CD4-positive, alpha-beta T cell treated with Interleukin-15 for 1 hour (primary cell): Measurements from ENCODE around the gene MOB3A.
"Not testable (repeated sequence)": the region's sequence is repeated elsewhere in the genome, so short reads cannot be mapped to it uniquely, and the experiment has no call there.

Experiments
- DNase-seq: peaks from one replicate; pipeline ENCODE4 v3.0.0-alpha.2; 2020

MOB3A gene

DNA sequence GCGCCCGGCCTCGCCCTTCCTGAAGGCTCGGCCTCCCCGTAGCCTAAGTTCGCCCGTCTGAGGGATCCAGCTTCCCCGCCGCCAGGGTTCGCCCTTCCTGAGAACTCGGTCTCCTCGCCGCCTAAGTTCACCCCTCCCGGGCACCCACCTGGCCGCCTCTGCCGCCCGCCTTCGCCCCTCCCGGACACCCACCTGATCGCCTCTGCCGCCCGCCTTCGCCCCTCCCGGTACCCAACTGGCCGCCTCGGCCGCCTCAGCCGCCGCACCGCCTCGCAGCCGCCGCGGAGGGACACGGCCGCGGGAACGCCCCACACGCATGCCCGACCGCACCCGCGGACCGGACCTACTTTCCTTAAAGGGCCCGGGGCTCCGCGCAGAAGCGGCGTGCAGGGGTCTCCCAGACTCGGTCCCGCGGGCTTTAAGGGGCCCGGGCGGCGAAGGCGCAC, at the start of gene MOB3A:
TSS of gene MOB3A (minus strand) at position 293 of the 446 bp plus-strand sequence. CDS start 17,766 bp downstream, outside the sequence.
- DNase-seq = peak; percentile 90

DNA sequence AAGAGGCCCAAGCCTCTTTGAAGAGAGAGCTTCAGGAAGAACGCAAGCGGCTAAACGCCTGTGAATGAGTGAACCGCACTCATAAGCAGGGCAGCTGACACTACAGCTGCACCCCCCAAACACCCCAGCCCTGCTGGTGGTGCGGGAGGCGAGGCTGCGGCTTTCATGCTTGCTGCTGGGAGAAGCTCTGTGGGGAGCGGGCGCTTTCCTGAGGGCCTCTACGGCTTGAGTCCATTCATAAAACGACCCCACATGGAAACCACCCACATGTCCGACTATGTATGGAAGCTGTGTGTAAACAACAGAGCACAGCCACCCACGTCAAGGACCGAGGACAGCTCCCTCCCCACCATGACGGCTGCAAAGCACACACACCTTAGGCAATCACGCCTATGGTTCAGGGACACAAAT, 49.7 kb upstream of the MOB3A start:
- no peak for DNase-seq

DNA sequence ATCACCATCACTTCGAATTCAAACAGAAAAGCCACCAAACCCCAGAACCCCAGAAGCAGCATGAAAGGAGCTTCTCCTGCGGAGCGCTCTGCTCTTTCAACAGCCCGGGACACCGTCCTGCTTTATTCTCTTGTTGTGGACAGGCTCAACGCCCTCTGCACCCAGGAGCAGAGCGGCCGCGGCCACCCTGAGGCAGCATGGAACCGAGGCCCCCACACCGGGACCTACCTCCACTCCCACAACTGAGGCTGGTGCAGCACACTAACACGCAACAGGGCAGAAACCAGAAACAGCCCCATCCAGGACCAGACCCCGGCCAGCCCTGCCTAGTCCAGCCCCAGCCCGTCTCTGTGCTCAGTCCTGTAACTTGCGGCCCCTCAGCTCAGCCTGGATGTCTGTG, 48.1 kb upstream of the MOB3A start:
- DNase-seq = no peak

- DNase-seq = no peak
Observed at GRCh38 chr19:2142173-2142829, 46.2 kb upstream of the MOB3A start.

GRCh38 chr19:2140138-2140569, 44.0 kb upstream of the MOB3A start:
- DNase-seq = no peak

GRCh38 chr19:2139385-2140137, 43.4 kb upstream of the MOB3A start:
- DNase-seq = no peak

- DNase-seq = no peak
Observed at GRCh38 chr19:2138061-2138728, 42.1 kb upstream of the MOB3A start.

DNA sequence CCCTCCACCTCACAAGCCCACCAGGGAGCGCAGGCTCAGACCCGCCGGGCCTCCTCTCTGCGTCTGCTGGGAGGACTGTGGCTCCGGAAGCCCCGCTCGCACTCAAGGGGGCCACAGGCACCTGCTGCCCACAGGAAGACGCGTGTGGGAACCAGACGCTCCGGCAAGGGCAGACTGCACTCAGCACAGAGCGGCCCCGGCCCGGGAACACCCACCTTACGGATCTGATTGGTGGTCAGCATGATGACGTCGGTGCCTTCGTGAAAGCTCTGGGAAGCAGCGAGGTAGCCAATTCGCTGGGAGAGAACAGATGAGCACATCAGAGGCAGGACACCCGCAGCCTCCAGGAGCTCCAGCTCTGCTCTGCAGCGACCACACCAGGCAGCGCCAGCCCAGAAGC, 40.7 kb upstream of the MOB3A start:
- no peak for DNase-seq

- DNase-seq = no peak
Observed at GRCh38 chr19:2135474-2136402, 39.6 kb upstream of the MOB3A start.

- no peak for DNase-seq
Observed at GRCh38 chr19:2132731-2133490, 36.8 kb upstream of the MOB3A start.

DNA sequence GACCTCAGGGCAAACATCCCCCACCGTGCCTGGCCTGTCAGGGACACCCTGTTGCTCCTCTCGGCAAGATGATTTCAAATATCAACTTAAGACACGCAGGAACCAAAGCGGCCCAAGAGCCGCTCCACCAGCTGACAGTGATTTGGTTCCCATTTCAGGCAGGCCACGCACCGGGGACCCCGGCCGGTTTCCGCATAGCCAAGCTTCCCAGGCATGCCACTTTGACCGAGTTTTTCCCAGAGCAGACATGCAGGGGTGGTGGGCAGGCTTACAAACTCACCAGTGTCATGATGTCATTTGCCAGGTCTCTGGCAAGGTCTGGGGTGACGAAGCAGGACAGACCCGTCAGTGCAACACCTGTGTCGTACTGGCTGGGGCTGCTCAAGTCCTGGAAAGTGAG, 36.1 kb upstream of the MOB3A start:
- DNase-seq = no peak

GRCh38 chr19:2131012-2131975, 35.2 kb upstream of the MOB3A start:
- DNase-seq = not testable (repeated sequence)

DNA sequence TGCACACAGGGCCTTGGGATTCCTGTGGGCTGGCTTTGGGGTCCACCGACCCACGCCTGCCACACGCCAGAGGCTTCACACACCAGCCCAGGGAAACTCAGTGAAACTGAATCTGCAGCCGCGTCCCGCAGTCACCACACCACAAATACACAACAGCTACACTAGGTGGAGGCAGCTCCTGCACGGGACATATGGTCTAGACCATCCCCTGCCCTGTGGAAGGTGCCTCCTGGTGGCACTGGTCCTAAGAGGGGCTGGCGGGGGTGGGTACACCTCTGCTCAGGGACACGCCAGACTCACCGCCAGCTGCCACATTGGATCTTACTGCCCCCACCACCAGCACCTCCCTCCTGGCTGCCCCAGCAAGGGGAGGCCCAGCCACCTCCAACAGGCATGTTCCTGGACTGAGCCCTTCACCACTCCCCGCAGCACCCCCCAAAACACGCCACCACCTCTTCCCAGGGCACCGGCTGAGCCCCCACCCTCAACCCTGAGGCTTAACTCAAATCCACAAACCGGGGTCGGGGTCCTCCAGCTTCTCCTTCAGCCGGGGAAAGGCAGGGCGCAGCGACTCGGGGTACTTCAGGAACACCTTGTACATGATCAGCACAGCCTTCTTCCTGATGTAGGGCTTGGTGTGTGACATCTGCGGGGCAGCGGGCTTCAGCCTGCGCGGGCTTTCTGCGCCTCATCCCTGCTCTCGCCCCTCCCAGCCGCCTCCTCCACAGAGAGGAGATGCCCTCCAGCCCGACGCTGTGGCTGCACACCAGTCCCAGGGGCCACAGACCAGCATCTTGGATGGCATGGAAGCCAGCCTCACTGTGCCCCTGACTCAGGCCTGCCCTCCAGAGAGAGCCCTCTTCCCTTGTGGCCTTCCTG, 34.0 kb upstream of the MOB3A start:
- DNase-seq = no peak

- no peak for DNase-seq
Observed at GRCh38 chr19:2129486-2129885, 33.4 kb upstream of the MOB3A start.

DNA sequence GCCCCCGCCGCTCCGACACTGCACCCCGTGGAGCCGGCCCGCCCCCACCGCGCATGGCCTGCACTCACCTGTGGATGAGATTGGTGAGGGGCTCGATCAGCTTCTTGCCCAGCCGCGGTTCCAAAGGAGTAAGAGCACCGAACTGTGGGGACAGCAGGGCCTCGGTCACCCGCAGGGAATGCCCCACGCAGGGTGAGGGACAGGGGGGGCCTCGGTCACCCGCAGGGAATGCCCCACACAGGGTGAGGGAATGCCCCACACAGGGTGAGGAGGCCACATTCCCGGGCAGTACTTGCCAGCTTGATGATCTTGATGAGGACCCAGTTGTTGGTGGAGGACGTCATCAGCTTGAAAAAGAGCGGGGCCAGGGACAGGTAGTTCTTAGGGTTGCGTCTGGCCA, 32.9 kb upstream of the MOB3A start:
- no peak for DNase-seq

DNA sequence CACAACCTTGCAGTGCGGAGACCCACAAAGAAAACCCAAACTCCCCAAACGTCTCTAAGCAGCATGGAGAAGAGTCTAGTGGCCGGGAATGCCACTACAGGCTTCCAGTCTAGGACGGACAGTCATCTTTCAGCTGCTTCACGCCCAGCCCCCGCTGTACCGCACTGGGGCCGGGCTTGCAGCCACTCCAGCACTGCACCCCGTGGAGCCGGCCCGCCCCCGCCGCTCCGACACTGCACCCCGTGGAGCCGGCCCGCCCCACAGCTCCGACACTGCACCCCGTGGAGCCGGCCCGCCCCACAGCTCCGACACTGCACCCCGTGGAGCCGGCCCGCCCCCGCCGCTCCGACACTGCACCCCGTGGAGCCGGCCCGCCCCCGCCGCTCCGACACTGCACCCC, 32.1 kb upstream of the MOB3A start:
- not testable (repeated sequence) for DNase-seq

DNA sequence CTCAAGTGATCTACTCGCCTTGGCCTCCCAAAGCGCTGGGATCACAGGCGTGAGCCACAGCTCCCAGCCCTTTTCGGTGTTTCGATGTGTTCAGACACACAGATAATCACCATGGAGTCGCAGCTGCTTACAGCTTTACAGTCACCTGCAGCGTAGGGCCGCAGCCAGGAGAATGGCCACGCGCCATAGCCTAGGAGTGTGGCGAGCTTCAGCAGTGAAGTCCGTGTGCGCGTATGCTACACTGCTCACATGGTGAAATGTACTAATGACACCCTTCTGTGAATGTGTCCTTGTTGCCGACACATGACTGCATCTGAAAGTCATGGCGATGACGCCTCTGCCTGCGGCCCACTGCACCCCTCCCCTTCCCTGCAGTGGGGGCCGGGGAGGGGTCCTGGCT, 31.6 kb upstream of the MOB3A start:
- no peak for DNase-seq

DNA sequence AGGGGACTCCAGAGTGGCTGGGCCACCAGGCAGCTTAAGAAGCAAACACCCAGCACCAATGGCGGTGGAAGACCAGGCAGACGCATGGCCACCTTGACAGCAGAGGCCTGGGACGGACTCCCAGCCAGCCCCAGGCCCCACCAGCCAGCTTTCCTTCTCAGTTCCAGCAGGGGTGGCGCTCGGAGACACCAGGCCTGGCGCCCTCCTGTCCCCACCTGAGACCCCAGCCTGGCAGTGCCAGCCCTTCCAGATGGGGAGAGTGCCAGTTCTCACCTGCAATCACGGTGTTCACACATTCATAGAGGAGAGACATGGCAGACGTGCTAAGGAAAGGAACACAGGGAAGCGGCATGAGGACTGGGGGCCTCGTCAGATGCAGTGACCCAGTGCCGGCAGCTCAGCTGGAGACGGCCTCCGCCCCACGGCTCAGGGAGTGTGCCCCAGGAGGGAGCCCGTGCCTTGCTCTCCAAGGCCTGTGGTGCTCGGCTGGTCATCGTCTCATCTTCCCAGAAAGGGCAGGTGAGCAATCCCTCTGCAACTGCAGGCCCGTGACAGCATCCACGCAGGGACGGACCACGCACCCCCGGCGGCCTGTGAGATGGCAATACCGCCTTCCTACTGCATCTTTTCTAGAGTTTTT, 30.9 kb upstream of the MOB3A start:
- no peak for DNase-seq
